K562 (cell line): ENCODE data around the gene AZU1. TPM values are rescaled to one million over a fixed set of nuclear protein-coding genes. Genes with fewer than 3 reads are reported as not detected.

Source experiments
- DMBX1 ChIP-seq: fragments of 250-450 bp; sonication (Bioruptor Pico); IDR thresholded peaks from 2 replicates; pipeline ENCODE4 v1.8.0; 2022; ENCODE audit warnings: inconsistent platforms, mild to moderate bottlenecking, moderate library complexity, borderline replicate concordance
- EZH2 ChIP-seq: IDR thresholded peaks from 2 replicates; pipeline ENCODE4 v1.6.1; 2012; ENCODE audit warnings: low read depth, mild to moderate bottlenecking, inconsistent platforms, low read length, borderline replicate concordance
- GTF2B ChIP-seq: IDR thresholded peaks from 2 replicates; pipeline ENCODE4 v1.6.1; 2011; ENCODE audit not compliant: insufficient read length; ENCODE audit errors: extremely low read depth
- KAT7 ChIP-seq: sonication (generic); formaldehyde crosslinking; IDR thresholded peaks from 2 replicates; pipeline ENCODE4 v1.8.0; 2022; ENCODE audit warnings: missing genetic modification reagents, mild to moderate bottlenecking, borderline replicate concordance
- MXI1 ChIP-seq: IDR thresholded peaks from 2 replicates; pipeline ENCODE4 v1.6.1; 2011; ENCODE audit warnings: low read depth, mild to moderate bottlenecking, improper control_type of control experiment, low read length
- PKNOX1 ChIP-seq: fragments of 450-650 bp; IDR thresholded peaks from 2 replicates; pipeline ENCODE4 v1.6.1; 2016
- PPARD ChIP-seq: fragments of 250-450 bp; sonication (Bioruptor Pico); IDR thresholded peaks from 2 replicates; pipeline ENCODE4 v1.8.0; 2022; ENCODE audit warnings: inconsistent platforms, mild to moderate bottlenecking, moderate library complexity
- SRF ChIP-seq, 2 experiments: fragments of 250-450, 450-650 bp in 1 of 2; sonication (Bioruptor Pico) in 1 of 2; sonication (generic) in 1 of 2; formaldehyde crosslinking; IDR thresholded peaks; 2 replicates each; pipeline versions ENCODE4 v1.5.0 to v1.5.1; 2020 to 2022; ENCODE audit warnings: mild to moderate bottlenecking in 1 of 2, missing genetic modification reagents in 1 of 2
- ZC3H4 ChIP-seq: sonication (generic); formaldehyde crosslinking; IDR thresholded peaks from 2 replicates; pipeline ENCODE4 v1.9.0; 2021; ENCODE audit warnings: missing genetic modification reagents, borderline replicate concordance
- ZNF398 ChIP-seq: fragments of 250-450 bp; sonication (Bioruptor Pico); IDR thresholded peaks from 2 replicates; pipeline ENCODE4 v1.8.0; 2021; ENCODE audit warnings: moderate library complexity, mild to moderate bottlenecking, inconsistent platforms
- ZNF41 ChIP-seq: fragments of 250-450 bp; sonication (Bioruptor Pico); conservative IDR thresholded peaks from 2 replicates; pipeline ENCODE4 v1.4.0; 2020; ENCODE audit warnings: mild to moderate bottlenecking
- polyA plus RNA-seq, 8 experiments: library from polyadenylated mRNA; depleted of rRNA in 4 of 8; stranded (reverse) in 5 of 8; unstranded in 3 of 8; fragments of >200 nt; fragmentation: Nextera tagmentation in 2 of 8; fragmentation: Illumina TruSeq in 1 of 8; extraction: Ambion mirVana in 2 of 8; extraction: Trizol in 1 of 8; gene quantifications; 2 replicates each; pipeline versions ENCODE4 v1.2.1 to v1.2.3, GENCODE V29; 2011 to 2014; ENCODE audit warnings: inconsistent platforms in 1 of 8, missing spikeins in 1 of 8
- total RNA-seq, 7 experiments: library from RNA; depleted of rRNA in 6 of 7; stranded (reverse); fragments of >200 nt in 6 of 7; fragmentation: Illumina TruSeq in 2 of 7; extraction: Trizol in 2 of 7; gene quantifications; 2 replicates each; pipeline versions ENCODE4 v1.2.1 to v1.2.3, GENCODE V29; 2011 to 2021; ENCODE audit warnings: low replicate concordance in 1 of 7

AZU1 gene
- total and polyA plus RNA-seq, 9 of the 15 experiments (the other 6 are each of a cell fraction or from before 2014, with no cell fraction given): 0.29 to 1.9 (median 0.59) TPM; not detected in 3

GRCh38 chr19:788983-789700 is 38.5 kb upstream of the AZU1 start (continued):
- TF ChIP-seq GTF2B (no peak), PPARD (CRISPR knock-in tag) (no peak), PKNOX1 (peak; percentile 64), DMBX1 (0 out of 2 replicates have a peak, but pooled peaks have one; percentile 17), ZC3H4 (CRISPR knock-in tag) (no peak), ZNF398 (CRISPR knock-in tag) (no peak), EZH2 (no peak), SRF (CRISPR knock-in tag; IDR thresholded peaks at IDR 0.05) (0 out of 4 replicates have a peak, but pooled peaks of 1 of the 2 experiments have one; percentile 44), MXI1 (no peak), KAT7 (no peak), ZNF41 (CRISPR knock-in tag) (no peak)
